Esophagus muscularis mucosa (tissue), 3 donors: ENCODE data around the gene SIAE.

Source experiments
- POLR2A ChIP-seq: fragments of 450-650 bp; IDR thresholded peaks from one replicate; pipeline ENCODE4 v1.6.1; 2017; ENCODE audit warnings: antibody characterized with exemption, moderate library complexity, mild to moderate bottlenecking, low read depth
- POLR2AphosphoS5 ChIP-seq, 2 donors: sonication (generic); formaldehyde crosslinking; IDR thresholded peaks; one replicate each; pipeline ENCODE4 v1.6.1; 2017; ENCODE audit warnings: antibody characterized with exemption in 2 of 2
- TF ChIP-seq, protein P1 (sequence below), 3 experiments: fragments of 200-600 bp in 2 of 3; fragments of 450-650 bp in 1 of 3; sonication (generic) in 2 of 3; IDR thresholded peaks; one replicate each; pipeline ENCODE4 v1.5.1; 2017 to 2019; ENCODE audit warnings: antibody characterized with exemption in 3 of 3, mild to moderate bottlenecking in 2 of 3, moderate library complexity in 1 of 3

DNA sequence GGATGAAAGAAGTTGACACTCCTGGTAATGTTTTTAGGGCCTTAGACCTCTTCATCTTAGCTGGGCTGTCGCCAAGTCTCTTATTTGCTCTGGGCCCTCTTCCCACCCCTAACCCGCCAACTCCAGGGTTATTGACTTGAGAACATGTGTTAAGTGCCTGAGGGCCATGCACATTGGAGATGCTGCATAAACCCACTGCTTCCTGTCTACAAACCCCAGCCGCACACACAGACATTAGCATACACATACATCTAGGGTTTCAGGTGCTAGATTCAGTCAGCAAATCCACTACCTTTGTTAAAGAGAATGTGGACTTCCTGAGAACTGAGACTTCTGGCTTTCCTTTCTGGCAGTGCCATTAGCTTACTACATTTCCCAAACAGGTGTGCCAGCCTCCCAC, 61.5 kb downstream of the SIAE start:
- TF ChIP-seq, protein P1, sequence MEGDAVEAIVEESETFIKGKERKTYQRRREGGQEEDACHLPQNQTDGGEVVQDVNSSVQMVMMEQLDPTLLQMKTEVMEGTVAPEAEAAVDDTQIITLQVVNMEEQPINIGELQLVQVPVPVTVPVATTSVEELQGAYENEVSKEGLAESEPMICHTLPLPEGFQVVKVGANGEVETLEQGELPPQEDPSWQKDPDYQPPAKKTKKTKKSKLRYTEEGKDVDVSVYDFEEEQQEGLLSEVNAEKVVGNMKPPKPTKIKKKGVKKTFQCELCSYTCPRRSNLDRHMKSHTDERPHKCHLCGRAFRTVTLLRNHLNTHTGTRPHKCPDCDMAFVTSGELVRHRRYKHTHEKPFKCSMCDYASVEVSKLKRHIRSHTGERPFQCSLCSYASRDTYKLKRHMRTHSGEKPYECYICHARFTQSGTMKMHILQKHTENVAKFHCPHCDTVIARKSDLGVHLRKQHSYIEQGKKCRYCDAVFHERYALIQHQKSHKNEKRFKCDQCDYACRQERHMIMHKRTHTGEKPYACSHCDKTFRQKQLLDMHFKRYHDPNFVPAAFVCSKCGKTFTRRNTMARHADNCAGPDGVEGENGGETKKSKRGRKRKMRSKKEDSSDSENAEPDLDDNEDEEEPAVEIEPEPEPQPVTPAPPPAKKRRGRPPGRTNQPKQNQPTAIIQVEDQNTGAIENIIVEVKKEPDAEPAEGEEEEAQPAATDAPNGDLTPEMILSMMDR (IDR thresholded peaks at IDR 0.05) = no peak
- no peak for TF ChIP-seq POLR2A
- TF ChIP-seq POLR2AphosphoS5 (IDR thresholded peaks at IDR 0.05) = no peak
